GM19467 (cell line): ENCODE data around the gene CSF1.
"Not testable (repeated sequence)": the region's sequence is repeated elsewhere in the genome, so short reads cannot be mapped to it uniquely, and the experiment has no call there.

Experiments used
- ATAC-seq: cut with Tn5 transposase; IDR thresholded peaks from one replicate; pipeline ENCODE4 v1.9.1; 2021; ENCODE audit warnings: mild to moderate bottlenecking, moderate library complexity; ENCODE audit not compliant: unreplicated experiment

Gene CSF1

DNA sequence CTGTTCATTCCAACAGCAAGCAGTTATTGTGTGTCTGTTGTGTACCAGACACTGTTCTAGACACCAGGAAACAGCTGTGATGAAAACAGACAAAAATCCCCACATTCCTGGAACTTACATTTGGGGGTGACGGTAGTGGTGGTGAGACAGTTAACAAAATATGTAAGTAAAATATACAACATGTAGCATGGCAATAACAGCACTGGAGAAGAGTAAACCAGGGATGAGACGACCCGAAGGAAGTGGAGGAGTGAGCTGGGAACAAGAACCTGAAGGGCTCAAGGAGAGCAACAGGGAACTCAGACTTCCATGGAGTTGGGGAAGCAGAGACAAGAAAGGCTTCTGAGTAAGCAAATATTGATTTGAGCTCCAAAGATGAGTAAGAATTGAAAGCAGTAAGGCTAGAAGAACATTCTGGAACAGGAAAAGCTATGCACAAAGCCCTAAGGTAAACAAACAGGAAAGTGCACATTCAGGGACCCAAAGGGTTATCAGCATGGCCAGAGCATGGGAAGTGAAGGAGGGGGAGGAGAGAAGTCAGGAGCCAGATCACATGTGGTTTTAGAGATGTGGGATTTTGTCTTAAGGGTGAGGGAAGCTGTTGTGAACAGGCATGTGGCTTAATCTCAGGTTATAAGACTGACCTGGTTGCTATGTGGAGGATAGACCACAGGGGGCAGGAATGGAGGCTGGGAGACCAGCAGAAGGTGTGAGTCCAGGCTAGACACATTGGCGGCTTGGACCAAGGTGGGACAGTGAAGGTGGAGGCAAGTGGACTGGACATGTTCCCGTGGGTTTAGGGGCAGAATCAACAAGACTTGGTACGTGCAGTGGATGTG is 7.3 kb downstream of the CSF1 start:
- ATAC-seq = no peak

DNA sequence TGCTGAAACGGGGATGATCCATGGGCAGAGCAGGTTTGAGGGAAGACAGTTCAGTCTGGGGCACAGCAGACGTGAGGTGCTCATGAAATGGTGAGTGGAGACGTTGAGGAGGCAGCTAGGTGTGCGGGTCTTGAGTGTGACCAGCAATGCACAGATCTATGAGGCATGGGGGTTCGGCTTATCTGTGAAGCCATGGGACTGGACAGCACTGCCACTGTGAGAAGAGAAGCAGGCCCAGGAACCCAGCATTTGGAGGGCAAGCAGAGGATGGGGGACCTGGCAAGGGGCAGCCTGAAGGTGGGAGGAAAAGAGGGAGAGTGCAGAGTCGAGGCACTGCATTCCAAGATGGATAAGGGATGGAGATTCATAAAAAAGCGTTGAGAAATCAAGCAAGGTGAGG is 8.0 kb downstream of the CSF1 start:
- no peak for ATAC-seq

DNA sequence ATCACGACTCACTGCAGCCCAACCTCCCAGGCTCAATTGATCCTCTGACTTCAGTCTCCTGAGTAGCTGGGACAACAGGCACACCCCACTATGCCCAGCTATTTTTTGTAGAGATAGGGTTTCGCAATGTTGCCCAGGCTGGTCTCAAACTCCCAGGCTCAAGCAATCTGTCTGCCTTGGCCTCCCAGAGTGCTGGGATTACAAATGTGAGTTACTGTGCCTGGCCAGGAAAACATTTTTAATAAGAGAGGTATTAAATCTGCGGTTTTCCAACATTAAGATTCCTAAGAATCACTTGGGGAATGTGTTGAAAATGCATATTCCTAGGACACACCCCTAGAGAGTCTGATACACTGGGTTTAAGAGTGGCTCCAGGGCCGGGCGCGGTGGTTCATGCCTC is 8.7 kb downstream of the CSF1 start:
- no peak for ATAC-seq

DNA sequence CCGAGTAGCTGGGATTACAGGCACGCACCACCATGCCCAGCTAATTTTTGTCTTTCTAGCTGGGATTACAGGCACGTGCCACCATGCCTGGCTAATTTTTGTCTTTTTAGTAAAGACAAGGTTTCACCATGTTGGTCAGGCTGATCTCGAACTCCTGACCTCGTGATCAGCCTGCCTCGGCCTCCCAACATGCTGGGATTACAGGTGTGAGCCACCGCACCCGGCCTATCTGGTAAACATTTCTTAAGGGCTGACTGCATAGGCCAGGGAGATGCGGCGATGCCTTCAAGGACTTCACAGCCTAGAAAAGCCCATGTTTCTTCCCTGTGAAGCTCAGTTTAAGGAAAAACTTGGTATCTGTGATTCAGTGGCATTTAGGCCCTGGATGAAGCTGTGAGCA is 9.7 kb downstream of the CSF1 start:
- not testable (repeated sequence) for ATAC-seq

DNA sequence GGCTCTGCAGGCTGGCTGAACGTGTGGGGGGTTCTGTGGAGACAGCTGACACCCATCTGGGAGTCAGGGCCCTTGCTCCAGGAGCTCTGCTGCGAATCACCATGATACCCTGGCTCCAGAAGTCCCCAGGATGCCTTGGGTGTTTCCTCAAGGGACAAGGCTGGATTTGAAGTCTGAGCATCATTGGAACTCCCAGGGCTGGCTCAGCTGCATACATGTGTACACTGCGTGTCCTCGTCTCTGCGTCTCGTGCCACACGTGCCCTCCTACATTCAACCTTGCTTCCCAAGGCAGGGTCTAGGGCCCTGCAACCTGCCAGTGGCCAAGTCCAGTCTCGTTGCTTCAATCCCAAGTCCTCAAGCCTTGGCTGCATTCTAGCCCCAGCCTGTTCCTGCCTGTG is 11.7 kb downstream of the CSF1 start:
- ATAC-seq = no peak

DNA sequence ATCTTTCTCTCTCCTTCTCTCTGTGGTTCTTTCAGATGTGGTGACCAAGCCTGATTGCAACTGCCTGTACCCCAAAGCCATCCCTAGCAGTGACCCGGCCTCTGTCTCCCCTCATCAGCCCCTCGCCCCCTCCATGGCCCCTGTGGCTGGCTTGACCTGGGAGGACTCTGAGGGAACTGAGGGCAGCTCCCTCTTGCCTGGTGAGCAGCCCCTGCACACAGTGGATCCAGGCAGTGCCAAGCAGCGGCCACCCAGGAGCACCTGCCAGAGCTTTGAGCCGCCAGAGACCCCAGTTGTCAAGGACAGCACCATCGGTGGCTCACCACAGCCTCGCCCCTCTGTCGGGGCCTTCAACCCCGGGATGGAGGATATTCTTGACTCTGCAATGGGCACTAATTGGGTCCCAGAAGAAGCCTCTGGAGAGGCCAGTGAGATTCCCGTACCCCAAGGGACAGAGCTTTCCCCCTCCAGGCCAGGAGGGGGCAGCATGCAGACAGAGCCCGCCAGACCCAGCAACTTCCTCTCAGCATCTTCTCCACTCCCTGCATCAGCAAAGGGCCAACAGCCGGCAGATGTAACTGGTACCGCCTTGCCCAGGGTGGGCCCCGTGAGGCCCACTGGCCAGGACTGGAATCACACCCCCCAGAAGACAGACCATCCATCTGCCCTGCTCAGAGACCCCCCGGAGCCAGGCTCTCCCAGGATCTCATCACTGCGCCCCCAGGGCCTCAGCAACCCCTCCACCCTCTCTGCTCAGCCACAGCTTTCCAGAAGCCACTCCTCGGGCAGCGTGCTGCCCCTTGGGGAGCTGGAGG is 12.7 kb downstream of the CSF1 start:
- ATAC-seq = no peak

DNA sequence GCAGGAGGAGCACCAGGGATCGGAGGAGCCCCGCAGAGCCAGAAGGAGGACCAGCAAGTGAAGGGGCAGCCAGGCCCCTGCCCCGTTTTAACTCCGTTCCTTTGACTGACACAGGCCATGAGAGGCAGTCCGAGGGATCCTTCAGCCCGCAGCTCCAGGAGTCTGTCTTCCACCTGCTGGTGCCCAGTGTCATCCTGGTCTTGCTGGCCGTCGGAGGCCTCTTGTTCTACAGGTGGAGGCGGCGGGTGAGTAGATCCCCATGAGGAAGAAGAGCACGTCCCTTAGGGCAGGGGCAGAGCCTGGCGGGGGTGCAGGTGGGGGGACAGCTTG is 13.3 kb downstream of the CSF1 start:
- no peak for ATAC-seq

DNA sequence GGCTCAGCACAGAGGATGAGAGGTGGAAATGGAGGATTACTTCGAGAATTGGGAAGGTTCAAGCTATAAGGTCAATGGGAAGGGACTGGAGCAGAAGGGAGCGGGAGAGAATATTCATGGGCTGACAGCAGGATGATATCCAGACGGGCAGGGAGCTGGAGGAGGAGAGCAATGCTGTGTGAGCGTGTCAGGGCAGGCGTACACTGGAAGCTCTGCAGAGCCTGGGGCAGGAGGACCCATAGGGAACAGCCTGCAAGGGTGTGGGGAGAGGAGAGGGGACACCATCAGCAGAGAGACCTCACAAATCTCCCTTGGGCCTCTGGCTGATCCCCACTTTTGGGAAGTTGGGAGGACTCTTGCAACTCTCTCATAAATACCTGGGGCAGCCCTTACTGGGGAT is 13.7 kb downstream of the CSF1 start:
- no peak for ATAC-seq

DNA sequence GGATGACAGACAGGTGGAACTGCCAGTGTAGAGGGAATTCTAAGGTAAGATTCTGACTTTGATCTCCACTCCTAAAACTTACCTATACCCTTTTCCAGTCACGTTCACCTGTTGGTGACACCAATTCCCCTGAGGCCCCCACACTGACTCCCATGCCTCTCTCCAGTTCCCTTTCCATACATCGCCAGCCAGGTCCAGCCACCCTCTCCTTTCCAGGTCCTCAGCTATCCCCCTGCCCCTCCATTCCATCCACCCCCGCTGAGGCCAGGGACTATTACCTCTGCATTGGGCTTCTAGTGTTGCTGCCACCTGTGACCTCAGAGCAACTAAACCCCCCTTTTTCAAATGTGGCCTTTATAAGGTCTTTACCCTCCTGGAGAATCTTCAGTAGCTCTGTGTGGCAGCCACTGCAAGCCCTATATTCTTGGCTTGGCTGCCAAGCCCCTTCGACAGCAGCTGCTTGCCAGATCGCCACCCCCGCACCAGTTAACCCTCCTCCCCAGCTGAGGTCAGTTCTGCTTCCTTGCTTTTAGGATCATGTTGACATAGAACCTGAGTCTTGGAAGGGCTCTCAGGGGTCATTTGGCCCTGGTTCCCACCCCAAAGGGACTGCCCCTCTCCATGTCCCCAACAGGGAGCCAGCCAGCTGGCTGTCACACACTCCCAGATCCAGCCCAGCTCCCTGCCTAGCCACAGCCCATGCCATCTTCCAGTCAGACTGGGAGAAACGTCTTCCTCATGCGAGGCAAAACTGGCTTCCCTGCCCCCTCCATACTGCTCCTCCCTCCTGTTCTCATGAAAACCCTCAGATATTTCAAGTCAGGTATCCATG is 14.7 kb downstream of the CSF1 start:
- no peak for ATAC-seq

DNA sequence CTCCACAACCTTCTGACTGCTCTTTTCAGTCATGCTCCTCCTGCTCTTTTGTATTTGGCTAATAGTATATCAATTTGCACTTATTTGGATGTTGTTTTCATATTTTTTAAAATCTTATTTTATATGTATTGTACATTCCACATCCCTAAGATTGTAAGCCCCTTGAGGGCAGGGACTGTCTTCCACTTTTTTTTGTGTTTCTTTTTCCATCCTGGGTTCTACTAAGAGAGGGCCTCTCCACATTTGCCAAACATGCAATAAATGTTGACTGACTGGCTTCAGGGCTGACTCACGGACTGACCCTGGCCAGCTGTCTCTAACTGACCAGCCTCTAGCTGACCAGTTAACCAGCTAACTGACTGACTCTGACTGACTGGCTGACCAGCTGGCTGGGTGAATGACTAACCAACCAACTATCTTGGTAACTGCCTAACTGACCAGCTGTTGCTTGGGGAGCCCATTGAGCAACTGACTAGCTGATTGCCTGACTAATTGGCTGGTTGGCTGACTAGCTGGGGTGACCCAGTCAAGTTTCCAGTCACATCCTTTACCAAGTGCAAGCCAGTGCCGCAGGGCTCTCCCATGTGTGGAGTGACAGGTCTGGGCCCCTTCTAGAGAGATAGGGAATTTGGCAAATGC is 16.1 kb downstream of the CSF1 start:
- no peak for ATAC-seq

DNA sequence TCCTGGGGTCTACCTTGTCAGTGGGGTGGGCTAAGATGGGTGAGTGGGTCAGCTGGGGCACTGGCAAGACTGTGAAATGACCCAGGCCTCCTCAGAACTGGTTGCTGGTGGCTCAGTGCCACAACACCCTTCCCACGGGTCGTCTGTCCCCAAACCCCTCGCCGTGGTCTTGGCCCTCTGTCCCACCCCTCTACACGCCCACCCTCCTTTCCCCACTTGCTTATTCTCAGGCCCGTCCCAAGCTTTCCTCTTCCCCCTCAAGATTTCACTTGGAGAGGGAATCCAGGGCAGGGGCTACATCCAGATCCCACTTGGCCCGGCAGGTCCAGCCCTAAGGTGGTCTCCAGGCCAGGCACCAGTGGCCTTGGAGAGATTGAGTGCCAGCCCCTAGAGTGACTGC is 16.7 kb downstream of the CSF1 start:
- ATAC-seq = no peak

DNA sequence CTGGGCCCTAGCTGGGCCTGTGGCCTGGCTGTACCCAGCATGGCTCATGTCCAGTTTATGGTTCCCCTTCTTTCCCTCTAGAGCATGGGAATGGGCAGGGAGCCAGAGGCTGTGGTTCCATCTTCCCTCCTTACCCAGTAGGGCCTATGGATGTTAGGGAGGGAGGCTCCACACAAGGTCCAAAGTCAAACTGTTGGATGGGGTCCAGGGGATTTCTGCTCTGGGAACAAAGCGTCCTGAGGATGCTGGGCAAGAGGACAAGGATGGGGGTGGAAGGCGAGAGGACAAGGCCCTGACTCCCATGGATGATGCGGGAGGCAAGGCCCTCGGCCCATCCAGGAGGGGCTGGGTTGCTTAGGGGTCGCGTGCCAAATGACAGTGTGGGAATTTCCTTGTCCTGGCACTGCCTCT is 17.3 kb downstream of the CSF1 start:
- no peak for ATAC-seq

DNA sequence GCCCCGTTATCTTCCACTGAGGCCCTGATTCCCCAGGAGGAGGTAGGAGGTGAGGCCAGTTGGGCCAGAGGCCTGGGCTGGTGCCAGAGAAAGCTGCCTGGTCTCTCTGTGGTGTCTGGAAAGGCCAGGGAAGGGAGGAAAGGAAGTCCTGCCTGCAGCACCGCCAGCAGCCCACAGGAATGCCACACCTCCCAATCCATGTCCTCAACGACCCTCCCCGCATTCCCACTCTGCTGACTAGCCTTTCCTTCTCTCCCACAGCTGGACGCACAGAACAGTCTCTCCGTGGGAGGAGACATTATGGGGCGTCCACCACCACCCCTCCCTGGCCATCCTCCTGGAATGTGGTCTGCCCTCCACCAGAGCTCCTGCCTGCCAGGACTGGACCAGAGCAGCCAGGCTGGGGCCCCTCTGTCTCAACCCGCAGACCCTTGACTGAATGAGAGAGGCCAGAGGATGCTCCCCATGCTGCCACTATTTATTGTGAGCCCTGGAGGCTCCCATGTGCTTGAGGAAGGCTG is 18.0 kb downstream of the CSF1 start:
- ATAC-seq = no peak

DNA sequence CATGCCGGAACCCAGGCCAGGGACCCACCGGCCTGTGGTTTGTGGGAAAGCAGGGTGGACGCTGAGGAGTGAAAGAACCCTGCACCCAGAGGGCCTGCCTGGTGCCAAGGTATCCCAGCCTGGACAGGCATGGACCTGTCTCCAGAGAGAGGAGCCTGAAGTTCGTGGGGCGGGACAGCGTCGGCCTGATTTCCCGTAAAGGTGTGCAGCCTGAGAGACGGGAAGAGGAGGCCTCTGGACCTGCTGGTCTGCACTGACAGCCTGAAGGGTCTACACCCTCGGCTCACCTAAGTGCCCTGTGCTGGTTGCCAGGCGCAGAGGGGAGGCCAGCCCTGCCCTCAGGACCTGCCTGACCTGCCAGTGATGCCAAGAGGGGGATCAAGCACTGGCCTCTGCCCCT is 18.5 kb downstream of the CSF1 start:
- no peak for ATAC-seq

DNA sequence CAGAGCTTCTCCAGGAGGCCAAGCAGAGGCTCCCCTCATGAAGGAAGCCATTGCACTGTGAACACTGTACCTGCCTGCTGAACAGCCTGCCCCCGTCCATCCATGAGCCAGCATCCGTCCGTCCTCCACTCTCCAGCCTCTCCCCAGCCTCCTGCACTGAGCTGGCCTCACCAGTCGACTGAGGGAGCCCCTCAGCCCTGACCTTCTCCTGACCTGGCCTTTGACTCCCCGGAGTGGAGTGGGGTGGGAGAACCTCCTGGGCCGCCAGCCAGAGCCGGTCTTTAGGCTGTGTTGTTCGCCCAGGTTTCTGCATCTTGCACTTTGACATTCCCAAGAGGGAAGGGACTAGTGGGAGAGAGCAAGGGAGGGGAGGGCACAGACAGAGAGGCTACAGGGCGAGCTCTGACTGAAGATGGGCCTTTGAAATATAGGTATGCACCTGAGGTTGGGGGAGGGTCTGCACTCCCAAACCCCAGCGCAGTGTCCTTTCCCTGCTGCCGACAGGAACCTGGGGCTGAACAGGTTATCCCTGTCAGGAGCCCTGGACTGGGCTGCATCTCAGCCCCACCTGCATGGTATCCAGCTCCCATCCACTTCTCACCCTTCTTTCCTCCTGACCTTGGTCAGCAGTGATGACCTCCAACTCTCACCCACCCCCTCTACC is 19.1 kb downstream of the CSF1 start:
- ATAC-seq = no peak

DNA sequence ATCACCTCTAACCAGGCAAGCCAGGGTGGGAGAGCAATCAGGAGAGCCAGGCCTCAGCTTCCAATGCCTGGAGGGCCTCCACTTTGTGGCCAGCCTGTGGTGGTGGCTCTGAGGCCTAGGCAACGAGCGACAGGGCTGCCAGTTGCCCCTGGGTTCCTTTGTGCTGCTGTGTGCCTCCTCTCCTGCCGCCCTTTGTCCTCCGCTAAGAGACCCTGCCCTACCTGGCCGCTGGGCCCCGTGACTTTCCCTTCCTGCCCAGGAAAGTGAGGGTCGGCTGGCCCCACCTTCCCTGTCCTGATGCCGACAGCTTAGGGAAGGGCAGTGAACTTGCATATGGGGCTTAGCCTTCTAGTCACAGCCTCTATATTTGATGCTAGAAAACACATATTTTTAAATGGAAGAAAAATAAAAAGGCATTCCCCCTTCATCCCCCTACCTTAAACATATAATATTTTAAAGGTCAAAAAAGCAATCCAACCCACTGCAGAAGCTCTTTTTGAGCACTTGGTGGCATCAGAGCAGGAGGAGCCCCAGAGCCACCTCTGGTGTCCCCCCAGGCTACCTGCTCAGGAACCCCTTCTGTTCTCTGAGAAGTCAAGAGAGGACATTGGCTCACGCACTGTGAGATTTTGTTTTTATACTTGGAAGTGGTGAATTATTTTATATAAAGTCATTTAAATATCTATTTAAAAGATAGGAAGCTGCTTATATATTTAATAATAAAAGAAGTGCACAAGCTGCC is 19.8 kb downstream of the CSF1 start:
- no peak for ATAC-seq

DNA sequence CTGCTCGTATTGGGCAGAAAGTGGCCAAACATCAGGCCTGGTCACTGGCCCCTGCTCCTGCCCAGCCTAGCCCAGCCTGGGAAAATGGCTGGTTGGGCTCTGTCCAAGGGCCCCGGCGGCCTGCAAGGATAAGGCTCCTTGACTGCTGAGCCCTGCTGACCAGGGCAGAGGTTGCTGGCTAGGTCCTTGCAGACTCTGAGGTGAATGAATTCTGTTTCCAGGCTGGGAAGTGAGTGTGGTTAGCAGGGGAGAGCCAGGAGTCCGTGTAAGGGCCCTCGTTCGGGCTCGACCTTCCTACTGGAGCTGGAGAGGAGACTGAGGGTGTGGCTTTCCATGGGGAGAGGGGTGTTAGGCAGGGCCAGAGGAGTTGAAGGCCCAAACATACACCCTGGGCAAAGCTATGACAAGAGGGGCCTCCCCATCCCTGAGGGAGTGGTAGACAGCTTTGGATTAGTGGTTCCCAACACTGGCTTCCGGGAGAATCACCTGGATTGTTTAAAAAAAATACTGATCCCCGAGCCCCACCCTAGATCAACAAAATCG is 20.6 kb downstream of the CSF1 start:
- ATAC-seq = no peak

DNA sequence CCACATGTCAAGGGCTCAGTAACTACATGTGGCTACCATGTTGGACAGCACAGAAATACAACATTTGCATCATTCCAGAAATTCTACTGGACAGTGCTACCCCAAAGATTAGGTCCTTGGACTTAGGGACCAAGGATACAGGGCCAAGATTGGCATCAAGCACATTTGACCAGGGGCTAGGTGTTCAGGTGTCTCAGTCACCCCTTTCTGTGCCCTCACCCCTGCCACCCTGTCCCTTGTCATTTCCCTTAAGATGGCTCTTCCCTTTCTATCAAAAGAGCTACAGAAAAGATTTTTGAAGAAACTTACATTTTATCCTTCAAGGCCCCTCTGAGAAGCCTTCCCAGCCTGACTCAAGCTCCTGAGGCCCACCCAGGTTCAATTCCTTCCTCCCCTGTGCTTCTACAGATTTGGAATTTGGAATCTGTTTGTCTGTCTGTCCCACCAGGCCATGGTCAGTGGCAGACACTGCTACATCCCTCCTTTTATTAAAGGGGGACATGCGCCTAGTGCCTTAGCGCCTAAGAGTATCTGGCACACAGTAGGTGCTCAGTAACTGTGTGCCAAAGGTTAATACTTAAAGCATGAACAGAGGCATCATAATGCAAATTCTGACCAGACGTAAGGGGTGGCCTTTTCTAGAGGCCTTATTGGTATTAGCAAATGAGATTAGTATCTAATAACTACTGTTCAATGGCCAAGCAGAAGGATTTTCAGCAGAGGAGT is 21.4 kb downstream of the CSF1 start:
- ATAC-seq = no peak

DNA sequence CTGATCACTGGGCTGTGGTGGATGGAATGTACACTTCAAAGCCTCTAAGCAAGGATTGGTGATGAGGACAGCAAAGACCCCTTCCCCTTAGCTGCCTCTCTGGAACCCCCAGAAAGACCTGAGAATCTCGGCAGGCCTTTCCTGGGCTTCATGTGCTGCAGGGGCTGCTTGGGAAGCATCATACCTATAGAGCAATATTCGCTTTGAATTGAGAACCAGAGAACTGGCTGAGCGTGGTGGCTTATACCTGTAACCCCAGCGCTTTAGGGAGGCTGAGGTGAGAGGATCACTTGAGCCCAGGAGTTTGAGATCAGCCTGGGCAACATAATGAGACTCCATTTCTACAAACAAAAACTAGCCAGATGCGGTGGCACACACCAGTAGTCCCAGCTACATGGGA is 22.0 kb downstream of the CSF1 start:
- no peak for ATAC-seq
